GM23338 (cell line): ENCODE data around the gene CCDC134.

Experiments
- CREB1 ChIP-seq: fragments of 250-450 bp; sonication (Bioruptor Pico); IDR thresholded peaks from 2 replicates; pipeline ENCODE4 v1.5.0; 2020; ENCODE audit warnings: low read depth, mild to moderate bottlenecking, moderate library complexity
- EZH2 ChIP-seq: fragments of 200-600 bp; sonication (generic); IDR thresholded peaks from one replicate; pipeline ENCODE4 v1.8.0; 2017; ENCODE audit warnings: antibody characterized with exemption, mild to moderate bottlenecking, low read depth; ENCODE audit not compliant: unreplicated experiment
- EZH2phosphoT487 ChIP-seq: fragments of 200-600 bp; sonication (generic); IDR thresholded peaks from one replicate; pipeline ENCODE4 v1.8.1; 2018; ENCODE audit warnings: antibody characterized with exemption; ENCODE audit not compliant: unreplicated experiment
- JUNB ChIP-seq: IDR thresholded peaks from one replicate; pipeline ENCODE4 v1.6.1; 2016; ENCODE audit warnings: antibody characterized with exemption; ENCODE audit not compliant: unreplicated experiment
- NANOG ChIP-seq: IDR thresholded peaks from 2 replicates; pipeline ENCODE4 v1.6.1; 2016; ENCODE audit warnings: antibody characterized with exemption, borderline replicate concordance
- POLR2AphosphoS5 ChIP-seq: IDR thresholded peaks from 2 replicates; pipeline ENCODE4 v1.6.1; 2016; ENCODE audit warnings: antibody characterized with exemption, low read depth
- REST ChIP-seq: IDR thresholded peaks from one replicate; pipeline ENCODE4 v1.6.1; 2018; ENCODE audit warnings: antibody characterized with exemption; ENCODE audit not compliant: unreplicated experiment
- STAT1 ChIP-seq: IDR thresholded peaks from one replicate; pipeline ENCODE4 v1.6.1; 2016; ENCODE audit warnings: antibody characterized with exemption; ENCODE audit not compliant: unreplicated experiment
- ZNF114 ChIP-seq: fragments of 250-450 bp; sonication (Bioruptor Pico); IDR thresholded peaks from 2 replicates; pipeline ENCODE4 v1.5.0; 2020; ENCODE audit warnings: mild to moderate bottlenecking, moderate library complexity
- ZNF331 ChIP-seq: fragments of 250-450 bp; sonication (Bioruptor Pico); IDR thresholded peaks from 2 replicates; pipeline ENCODE4 v1.5.0; 2020; ENCODE audit warnings: low read depth, mild to moderate bottlenecking, moderate library complexity
- TF ChIP-seq, protein P1 (sequence below), 2 experiments: fragments of 200-600 bp in 1 of 2; sonication (generic) in 1 of 2; conservative IDR thresholded peaks; 2 replicates each; pipeline versions ENCODE4 v1.5.1 to v1.6.1; 2016 to 2017; ENCODE audit warnings: antibody characterized with exemption in 2 of 2, low read depth in 2 of 2, mild to moderate bottlenecking in 2 of 2, moderate library complexity in 1 of 2
- TF ChIP-seq, protein P2 (sequence below): fragments of 250-450 bp; sonication (Bioruptor Pico); IDR thresholded peaks from 2 replicates; pipeline ENCODE4 v1.5.0; 2020; ENCODE audit warnings: mild to moderate bottlenecking, moderate library complexity
- TF ChIP-seq, protein P3 (sequence below): IDR thresholded peaks from 2 replicates; pipeline ENCODE4 v1.6.1; 2016; ENCODE audit warnings: antibody characterized with exemption

- TF ChIP-seq, protein P1, sequence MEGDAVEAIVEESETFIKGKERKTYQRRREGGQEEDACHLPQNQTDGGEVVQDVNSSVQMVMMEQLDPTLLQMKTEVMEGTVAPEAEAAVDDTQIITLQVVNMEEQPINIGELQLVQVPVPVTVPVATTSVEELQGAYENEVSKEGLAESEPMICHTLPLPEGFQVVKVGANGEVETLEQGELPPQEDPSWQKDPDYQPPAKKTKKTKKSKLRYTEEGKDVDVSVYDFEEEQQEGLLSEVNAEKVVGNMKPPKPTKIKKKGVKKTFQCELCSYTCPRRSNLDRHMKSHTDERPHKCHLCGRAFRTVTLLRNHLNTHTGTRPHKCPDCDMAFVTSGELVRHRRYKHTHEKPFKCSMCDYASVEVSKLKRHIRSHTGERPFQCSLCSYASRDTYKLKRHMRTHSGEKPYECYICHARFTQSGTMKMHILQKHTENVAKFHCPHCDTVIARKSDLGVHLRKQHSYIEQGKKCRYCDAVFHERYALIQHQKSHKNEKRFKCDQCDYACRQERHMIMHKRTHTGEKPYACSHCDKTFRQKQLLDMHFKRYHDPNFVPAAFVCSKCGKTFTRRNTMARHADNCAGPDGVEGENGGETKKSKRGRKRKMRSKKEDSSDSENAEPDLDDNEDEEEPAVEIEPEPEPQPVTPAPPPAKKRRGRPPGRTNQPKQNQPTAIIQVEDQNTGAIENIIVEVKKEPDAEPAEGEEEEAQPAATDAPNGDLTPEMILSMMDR (conservative IDR thresholded peaks at IDR 0.05; ENCODE audit: low read depth in 2 of 2): no peak
- TF ChIP-seq EZH2phosphoT487: no peak
- no peak for TF ChIP-seq REST
- no peak for TF ChIP-seq POLR2AphosphoS5
- TF ChIP-seq NANOG: no peak
- no peak for TF ChIP-seq EZH2
- TF ChIP-seq STAT1: no peak
- TF ChIP-seq JUNB: no peak
- TF ChIP-seq, protein P2, sequence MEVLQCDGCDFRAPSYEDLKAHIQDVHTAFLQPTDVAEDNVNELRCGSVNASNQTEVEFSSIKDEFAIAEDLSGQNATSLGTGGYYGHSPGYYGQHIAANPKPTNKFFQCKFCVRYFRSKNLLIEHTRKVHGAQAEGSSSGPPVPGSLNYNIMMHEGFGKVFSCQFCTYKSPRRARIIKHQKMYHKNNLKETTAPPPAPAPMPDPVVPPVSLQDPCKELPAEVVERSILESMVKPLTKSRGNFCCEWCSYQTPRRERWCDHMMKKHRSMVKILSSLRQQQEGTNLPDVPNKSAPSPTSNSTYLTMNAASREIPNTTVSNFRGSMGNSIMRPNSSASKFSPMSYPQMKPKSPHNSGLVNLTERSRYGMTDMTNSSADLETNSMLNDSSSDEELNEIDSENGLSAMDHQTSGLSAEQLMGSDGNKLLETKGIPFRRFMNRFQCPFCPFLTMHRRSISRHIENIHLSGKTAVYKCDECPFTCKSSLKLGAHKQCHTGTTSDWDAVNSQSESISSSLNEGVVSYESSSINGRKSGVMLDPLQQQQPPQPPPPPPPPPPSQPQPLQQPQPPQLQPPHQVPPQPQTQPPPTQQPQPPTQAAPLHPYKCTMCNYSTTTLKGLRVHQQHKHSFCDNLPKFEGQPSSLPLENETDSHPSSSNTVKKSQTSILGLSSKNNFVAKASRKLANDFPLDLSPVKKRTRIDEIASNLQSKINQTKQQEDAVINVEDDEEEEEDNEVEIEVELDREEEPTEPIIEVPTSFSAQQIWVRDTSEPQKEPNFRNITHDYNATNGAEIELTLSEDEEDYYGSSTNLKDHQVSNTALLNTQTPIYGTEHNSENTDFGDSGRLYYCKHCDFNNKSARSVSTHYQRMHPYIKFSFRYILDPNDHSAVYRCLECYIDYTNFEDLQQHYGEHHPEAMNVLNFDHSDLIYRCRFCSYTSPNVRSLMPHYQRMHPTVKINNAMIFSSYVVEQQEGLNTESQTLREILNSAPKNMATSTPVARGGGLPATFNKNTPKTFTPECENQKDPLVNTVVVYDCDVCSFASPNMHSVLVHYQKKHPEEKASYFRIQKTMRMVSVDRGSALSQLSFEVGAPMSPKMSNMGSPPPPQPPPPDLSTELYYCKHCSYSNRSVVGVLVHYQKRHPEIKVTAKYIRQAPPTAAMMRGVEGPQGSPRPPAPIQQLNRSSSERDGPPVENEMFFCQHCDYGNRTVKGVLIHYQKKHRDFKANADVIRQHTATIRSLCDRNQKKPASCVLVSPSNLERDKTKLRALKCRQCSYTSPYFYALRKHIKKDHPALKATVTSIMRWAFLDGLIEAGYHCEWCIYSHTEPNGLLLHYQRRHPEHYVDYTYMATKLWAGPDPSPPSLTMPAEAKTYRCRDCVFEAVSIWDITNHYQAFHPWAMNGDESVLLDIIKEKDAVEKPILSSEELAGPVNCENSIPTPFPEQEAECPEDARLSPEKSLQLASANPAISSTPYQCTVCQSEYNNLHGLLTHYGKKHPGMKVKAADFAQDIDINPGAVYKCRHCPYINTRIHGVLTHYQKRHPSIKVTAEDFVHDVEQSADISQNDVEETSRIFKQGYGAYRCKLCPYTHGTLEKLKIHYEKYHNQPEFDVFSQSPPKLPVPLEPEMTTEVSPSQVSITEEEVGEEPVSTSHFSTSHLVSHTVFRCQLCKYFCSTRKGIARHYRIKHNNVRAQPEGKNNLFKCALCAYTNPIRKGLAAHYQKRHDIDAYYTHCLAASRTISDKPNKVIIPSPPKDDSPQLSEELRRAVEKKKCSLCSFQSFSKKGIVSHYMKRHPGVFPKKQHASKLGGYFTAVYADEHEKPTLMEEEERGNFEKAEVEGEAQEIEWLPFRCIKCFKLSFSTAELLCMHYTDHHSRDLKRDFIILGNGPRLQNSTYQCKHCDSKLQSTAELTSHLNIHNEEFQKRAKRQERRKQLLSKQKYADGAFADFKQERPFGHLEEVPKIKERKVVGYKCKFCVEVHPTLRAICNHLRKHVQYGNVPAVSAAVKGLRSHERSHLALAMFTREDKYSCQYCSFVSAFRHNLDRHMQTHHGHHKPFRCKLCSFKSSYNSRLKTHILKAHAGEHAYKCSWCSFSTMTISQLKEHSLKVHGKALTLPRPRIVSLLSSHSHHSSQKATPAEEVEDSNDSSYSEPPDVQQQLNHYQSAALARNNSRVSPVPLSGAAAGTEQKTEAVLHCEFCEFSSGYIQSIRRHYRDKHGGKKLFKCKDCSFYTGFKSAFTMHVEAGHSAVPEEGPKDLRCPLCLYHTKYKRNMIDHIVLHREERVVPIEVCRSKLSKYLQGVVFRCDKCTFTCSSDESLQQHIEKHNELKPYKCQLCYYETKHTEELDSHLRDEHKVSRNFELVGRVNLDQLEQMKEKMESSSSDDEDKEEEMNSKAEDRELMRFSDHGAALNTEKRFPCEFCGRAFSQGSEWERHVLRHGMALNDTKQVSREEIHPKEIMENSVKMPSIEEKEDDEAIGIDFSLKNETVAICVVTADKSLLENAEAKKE (CRISPR knock-in tag): no peak
- no peak for TF ChIP-seq CREB1
- TF ChIP-seq, protein P3, sequence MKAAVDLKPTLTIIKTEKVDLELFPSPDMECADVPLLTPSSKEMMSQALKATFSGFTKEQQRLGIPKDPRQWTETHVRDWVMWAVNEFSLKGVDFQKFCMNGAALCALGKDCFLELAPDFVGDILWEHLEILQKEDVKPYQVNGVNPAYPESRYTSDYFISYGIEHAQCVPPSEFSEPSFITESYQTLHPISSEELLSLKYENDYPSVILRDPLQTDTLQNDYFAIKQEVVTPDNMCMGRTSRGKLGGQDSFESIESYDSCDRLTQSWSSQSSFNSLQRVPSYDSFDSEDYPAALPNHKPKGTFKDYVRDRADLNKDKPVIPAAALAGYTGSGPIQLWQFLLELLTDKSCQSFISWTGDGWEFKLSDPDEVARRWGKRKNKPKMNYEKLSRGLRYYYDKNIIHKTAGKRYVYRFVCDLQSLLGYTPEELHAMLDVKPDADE: no peak
- no peak for TF ChIP-seq ZNF114
- TF ChIP-seq ZNF331 (CRISPR knock-in tag): no peak
Observed at GRCh38 chr22:41875531-41876270, 75.2 kb downstream of the CCDC134 start.
